GM21737 (cell line): ENCODE data around the gene GPT2.

ENCODE experiments used
- ATAC-seq: cut with Tn5 transposase; IDR thresholded peaks from one replicate; pipeline ENCODE4 v1.9.1; 2021; ENCODE audit warnings: mild to moderate bottlenecking, moderate library complexity; ENCODE audit not compliant: unreplicated experiment

GPT2 gene

DNA sequence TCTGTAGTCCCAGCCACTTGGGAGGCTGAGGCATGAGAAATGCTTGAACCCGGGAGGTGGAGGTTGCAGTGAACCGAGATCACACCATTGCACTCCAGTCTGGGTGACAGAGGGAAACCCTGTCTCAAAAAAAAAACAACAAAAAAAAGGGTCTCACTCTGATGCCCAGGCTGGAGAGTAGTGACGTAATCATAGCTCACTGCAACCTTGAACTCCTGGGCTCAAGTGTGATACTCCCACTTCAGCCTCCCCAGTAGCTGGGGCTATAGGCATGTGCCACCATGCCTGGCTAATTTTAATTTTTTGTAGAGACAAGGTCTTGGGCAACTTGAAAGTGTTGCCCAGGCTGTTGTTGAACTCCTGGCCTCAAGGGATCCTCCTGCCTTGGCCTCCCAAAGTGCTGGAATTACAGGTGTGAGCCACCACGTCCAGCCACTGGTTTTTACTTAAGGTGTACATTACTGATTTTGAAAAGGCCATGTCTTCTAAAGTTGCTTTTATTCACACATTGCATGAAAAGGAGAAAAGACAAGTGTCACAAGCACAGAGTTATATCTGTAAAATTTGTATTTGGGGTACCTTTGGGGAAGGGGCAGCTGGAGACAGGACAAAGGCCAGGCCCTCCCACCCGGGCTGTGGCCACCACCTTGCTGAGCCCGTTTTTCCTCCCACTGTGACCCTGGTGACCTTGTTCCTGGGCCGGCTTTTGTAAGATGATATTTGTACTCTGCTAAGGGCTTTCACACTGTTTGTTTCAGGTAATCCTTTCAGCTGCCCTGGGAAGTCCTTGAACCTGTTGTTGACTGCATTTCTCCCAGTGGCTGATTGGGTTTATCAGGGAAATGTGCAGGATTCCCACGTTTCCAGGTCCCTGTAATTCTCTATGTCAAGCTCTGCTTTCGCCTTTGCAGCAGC, 11.5 kb downstream of the GPT2 start:
- no peak for ATAC-seq

DNA sequence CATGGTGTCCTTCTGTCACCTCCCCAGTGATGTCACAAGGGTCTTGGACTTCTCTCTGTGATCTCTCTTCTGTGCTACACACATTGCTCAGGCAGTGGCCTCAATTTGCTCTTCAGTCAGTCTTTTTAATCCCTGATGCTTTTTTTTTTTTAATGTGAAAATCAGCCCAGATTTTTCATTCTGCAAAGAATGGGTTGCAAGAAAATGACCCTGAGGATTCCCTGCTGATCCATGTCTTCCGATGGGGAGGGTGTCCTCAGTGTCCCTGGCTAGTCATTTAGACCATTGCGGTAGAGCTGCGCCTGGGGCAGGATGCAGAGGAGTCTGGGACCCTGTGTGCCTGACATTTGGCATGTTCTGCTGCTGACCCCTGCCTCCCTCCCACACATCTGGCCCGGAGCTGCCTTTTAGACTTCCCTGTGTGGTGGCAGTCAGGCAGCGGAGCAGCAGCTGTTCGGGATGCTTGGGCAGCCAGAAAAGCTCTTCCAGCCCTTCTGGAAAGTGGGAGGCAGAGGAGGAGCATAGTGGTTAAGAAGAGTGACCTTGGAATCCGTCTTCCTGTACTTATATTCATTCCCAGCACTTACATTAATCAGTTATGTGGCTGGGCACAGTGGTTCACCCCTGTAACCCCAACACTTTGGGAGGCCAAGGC, 12.3 kb downstream of the GPT2 start:
- ATAC-seq: no peak

DNA sequence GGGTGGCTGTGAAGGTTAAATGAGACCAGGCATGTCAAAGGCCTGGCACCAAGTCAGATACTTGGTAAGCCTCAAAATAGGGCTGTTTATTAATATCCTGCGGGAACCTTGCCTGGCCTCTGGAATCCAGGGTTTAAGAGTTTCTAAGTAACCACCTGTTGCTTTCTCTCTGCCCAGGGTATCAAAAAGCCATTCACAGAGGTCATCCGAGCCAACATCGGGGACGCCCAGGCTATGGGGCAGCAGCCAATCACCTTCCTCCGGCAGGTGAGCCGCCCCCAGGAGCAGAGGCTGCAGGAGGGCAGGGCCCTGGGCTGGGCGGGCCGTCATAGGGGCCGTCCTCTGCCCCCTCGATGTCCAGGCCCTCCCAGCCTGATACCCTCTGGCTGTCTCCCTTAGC, 13.3 kb downstream of the GPT2 start:
- ATAC-seq: no peak

DNA sequence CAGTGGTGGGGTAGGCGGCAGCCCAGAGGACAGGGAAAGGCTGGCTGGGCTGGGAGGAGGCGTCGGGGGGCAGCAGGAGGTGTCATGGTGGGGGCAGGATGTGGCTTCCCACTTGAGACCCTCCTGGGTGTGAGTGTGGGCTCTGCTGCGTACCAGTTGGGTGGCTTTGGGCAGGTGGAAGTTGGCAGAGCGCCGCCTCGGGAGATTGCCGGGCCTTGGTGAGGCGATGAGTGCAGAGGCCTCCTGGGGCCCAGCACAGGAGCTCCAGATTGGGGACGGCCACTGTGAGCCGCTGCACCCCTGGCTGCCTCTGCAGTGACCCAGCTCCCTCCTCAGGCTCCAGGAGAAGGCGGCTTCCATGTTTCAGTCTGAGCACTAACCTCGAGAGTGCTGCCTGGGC, 13.8 kb downstream of the GPT2 start:
- no peak for ATAC-seq

- no peak for ATAC-seq
These were observed 15.4 kb downstream of the GPT2 start for GRCh38 chr16:46899443-46900143.

GRCh38 chr16:46900455-46901235, 16.5 kb downstream of the GPT2 start:
- no peak for ATAC-seq

DNA sequence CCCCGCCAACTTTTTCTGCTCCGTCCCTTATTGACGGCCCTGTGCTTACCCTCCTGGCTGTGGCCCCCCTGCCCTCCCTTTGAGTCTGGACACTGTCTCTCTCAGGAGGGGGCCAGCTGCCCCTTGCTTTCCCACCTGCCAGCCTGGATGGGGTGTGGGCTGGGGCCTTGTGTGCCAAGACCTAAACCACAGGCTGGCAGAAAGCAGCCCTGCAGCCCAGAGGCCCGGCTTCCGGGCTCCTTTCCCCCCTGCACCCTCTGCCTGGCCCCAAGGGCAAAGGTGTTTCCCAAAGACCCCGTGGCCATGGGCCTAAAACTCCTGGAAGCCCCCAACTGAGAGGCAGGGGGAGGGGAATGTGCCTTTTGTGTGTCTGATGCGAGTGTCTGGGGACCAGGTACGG, 17.5 kb downstream of the GPT2 start:
- no peak for ATAC-seq

DNA sequence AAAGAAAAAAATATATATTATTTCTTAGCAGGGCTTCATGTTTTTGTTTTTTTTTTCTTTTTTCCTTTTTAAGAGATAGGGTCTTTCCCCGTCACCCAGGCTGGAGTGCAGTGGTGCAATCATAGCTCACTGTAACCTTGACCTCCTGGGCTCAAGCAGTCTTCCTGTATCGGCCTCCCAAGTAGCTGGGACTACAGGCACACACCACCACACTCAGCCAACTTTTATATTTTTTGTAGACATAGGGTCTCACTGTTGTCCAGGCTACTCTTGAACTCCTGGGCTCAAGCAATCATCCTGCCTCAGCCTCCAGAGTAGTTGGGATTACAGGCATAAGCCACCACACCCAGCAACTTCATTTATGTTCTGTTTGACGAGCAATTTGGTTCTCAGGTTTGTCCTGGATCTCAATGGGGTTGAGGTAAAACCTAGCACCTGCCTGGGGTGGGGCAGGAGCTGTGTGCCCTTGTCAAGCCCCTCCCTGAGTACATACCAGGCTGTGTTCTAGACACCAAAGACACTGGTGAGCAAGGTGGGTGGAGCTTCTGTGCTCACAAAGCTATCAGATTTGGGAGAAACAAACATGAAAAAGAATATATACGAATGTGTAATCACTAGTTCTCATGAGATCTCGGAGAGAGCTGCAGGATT, 19.2 kb downstream of the GPT2 start:
- no peak for ATAC-seq

DNA sequence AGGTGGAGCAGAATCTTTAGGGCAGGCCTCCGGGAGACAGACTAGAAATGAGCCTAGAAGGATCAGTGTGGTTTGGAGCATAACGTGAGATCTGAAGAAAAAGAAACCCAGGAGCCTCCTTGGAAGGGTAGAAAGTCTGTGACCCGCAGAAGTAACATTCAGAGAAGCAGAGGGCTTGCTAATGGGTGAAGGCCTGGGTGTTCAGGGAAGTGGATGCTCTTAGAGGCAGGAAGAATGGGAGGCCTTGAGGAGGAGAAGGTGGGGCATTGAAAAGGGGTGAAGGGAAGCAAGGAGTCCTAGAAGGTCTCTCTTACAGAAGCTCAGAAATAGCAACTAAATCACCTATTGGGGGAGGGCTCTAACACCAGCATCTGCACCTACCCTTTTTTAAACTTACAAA, 20.3 kb downstream of the GPT2 start:
- no peak for ATAC-seq

GRCh38 chr16:46906360-46907060, 22.3 kb downstream of the GPT2 start:
- no peak for ATAC-seq

DNA sequence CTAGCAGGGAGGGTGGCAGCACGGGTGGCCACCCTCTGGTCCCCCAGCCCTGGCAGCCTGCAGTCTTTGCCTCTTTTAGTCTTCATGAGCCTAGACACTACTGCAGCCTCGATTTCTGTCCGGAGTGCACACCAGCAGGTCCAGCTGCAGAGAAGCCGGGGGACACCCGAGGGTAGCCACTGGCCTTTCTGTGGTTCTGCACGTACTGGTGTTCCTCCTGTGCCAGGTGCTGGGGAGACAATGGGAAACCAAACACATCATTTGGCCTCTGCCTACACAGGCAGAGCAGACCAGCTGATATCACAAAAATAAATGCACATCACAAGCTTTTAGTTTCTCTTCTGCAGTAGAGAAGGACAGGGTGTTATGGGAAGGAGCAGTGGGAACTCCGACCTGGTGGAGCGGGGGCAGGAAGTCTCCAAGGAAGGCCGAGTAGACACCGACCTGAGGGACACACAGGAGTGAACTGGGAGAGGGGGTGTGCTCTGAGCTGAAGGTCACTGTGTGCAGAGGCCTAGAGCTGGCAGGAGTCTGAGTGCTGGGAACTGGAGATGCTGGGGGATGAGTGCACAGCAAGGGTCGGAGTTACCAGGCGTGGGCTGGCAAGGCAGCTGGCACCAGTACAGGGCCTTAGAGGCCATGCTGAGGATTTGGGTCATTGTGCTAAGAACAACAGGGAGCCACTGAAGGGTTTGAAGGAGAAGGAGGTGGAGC, 23.1 kb downstream of the GPT2 start:
- ATAC-seq: no peak

DNA sequence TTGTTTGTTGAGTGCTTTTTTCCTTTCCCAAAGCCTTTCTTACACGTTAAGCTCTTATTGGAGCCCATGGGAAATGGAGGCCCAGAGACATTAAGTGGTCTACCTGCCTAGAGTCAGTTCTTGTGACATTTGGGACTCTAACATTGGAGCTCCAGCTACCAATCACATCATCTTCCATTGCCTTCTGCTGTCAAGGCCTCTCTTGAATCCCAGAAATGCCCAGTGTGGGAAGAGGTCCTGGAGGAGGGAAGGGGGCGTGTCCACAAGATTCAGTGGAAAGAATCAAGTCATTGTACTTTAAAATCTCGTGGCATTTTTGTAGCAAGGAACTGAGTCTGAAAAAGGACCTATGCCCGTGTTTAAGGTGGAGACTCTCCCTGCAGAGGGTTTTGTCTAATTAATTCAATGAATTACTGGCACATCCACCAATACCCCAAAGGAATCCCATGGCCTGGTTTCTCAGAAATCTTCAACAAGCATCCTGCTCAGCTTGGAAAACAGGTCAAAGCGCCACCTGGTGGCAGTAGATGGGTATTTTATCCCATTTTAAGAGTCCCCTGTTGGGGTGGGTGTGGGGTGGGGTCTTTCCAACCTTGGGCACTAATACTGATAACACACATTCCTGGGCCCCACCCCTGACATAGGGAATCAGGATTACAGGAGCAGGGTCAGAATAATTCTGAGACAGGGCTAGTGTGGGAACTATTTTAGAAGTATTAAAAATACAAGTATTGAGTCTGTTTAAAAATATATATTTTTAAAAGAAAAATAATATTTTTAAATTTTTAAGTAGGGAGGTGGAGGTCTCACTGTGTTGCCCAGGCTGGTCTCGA, 24.6 kb downstream of the GPT2 start:
- ATAC-seq: no peak

- no peak for ATAC-seq
These were observed 26.9 kb downstream of the GPT2 start for GRCh38 chr16:46911038-46911437.

- no peak for ATAC-seq
These were observed 27.5 kb downstream of the GPT2 start for GRCh38 chr16:46911650-46912049.

DNA sequence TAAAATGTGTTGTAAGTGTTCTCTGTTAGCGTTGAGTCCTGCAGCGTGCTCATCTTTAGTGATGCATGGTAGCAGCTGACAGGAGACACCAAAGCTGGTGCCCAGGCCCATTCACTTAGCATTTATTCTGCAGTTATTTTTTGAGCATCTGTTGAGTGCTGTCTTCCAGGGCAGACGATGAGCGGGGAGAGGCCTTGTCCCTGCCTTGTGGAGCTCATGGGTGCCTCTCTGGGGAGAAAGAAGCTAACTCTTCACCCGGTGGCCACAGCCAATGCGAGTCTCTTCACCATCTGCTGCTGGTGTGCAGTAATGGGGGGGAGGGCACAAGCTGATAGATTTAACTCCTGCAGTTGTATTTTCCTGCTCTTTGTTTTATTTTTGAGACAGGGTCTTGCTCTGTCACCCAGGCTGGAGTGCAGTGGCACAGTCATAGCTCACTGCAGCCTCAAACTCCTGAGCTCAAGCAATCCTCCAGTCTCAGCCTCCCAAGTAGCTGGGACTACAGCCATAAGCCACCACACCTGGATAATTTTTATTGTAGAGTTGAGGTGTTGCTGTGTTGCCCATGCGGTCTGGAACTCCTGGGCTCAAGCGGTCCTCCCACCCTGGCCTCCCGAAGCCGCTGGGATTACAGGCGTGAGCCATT, 30.5 kb downstream of the GPT2 start:
- no peak for ATAC-seq

GRCh38 chr16:46915483-46916025, 31.4 kb downstream of the GPT2 start:
- no peak for ATAC-seq

DNA sequence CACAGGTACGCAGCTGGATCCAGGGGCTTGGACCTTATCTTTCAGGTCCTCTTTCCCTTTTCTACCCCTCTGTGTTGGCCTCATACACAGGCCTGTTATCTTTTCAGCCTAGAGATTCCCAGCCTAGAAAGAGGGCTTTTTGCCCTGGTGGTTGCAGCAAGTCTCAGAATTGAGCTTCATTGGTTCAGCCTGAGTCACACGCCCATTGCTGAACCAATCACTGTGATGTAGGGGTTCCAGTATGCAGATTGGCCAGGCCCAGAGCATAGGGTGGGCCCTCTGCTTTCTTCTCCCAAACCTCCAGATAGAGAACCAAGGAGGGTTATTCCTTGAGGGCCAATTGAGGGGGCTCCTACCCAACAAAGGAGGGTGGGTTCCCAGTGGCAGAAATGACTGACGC, 32.8 kb downstream of the GPT2 start:
- no peak for ATAC-seq

GRCh38 chr16:46918400-46918799, 34.2 kb downstream of the GPT2 start:
- no peak for ATAC-seq
